Measurements from ENCODE around the gene YBEY. TPM values are rescaled to one million over a fixed set of nuclear protein-coding genes. Genes with fewer than 3 reads are reported as not detected.

The YBEY gene
- total and polyA plus RNA-seq, 2 donors (not counting 1 experiment from before 2014, with no cell fraction given): 15.9 to 18.6 TPM

DNA sequence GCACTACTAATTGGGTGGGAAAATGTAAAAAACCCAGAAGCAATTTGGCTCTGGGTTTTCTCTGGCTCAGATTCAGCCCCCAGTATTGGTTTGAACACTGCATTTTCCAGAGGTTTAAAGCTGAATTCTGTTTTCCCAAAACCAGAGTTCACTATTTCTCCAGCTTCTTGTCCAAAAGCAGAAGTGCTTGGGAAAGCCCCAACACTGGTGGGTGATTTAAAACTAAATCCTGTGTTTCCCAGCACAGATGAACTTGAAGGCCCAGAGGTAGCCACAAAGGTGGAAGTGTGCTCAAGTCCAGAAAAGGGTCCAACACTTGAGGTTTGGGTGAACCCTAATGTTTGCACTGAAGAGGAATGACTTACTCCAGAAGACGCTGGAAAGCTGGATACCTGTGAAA, 1.4 kb upstream of the YBEY start:
- Histone ChIP-seq H3K36me3 (ENCODE audit: control insufficient read depth, insufficient read depth, low read length) (peaks cover 3% of the 10 kb centered on the region), H3K9me3 (ENCODE audit: control insufficient read depth, insufficient read depth, low read depth, low read length) (no peaks in the 10 kb centered on the region), H3K9ac (ENCODE audit: insufficient read depth, low read length) (no peak overlapping the region), H3K27ac (ENCODE audit: insufficient read depth, low read length) (no peak overlapping the region), H3K79me2 (ENCODE audit: control insufficient read depth, insufficient read depth, low read length) (peaks cover 45% of the 10 kb centered on the region), H3K27me3 (ENCODE audit: control insufficient read depth, insufficient read depth, low read length) (no peaks in the 10 kb centered on the region), H3K4me3 (replicated peaks in 1 of 4; ENCODE audit: control extremely low read depth in 1 of 4, insufficient read depth in 1 of 4, low read depth in 3 of 4, low read length in 4 of 4) (peak overlapping the region; percentile 63 to 99 (median 82)), H3K4me1 (ENCODE audit: control insufficient read depth, extremely low read depth, insufficient read depth, low read length) (peaks cover 5% of the 10 kb centered on the region), H2AFZ (ENCODE audit: low read length) (no peak overlapping the region), H3K4me2 (ENCODE audit: extremely low read depth, insufficient read depth, low read length) (peak overlapping the region; percentile 91), H4K20me1 (ENCODE audit: control insufficient read depth, extremely low read depth, insufficient read depth, low read length) (no peaks in the 10 kb centered on the region)
- no peak for TF ChIP-seq EZH2 (IDR thresholded peaks at IDR 0.05; ENCODE audit: low read length, missing control alignments)
- TF ChIP-seq, protein P1, sequence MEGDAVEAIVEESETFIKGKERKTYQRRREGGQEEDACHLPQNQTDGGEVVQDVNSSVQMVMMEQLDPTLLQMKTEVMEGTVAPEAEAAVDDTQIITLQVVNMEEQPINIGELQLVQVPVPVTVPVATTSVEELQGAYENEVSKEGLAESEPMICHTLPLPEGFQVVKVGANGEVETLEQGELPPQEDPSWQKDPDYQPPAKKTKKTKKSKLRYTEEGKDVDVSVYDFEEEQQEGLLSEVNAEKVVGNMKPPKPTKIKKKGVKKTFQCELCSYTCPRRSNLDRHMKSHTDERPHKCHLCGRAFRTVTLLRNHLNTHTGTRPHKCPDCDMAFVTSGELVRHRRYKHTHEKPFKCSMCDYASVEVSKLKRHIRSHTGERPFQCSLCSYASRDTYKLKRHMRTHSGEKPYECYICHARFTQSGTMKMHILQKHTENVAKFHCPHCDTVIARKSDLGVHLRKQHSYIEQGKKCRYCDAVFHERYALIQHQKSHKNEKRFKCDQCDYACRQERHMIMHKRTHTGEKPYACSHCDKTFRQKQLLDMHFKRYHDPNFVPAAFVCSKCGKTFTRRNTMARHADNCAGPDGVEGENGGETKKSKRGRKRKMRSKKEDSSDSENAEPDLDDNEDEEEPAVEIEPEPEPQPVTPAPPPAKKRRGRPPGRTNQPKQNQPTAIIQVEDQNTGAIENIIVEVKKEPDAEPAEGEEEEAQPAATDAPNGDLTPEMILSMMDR (conservative IDR thresholded peaks at IDR 0.05 in 1 of 2, IDR thresholded peaks at IDR 0.05 in 1 of 2; ENCODE audit: low read depth in 1 of 2, low read length in 2 of 2): no peak
- DNase-seq (ENCODE audit: low read depth in 2 of 2): no peak

DNA sequence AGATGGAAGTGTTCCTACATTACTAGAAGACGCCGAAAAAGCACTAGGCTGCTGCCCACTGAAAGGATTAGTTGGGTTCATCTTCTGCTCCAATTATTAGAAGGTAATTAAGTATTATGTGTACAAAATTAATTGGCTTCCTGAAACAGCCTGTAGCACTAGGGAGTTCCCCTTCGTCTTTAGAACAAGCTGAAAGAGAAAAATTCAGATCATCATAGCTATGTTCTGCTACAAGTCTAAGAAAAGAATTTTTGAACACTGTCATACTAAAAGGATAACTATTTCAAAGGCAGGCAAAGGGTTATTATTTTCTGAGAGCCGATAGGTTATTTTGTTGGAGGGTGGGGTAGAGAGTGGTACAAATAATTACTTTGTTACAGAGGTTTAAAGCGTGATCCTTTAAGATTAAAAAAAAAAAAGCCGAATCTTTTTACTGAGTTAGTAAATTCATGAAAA, 908 bp upstream of the YBEY start, which contains the start of gene MCM3AP:
Gene MCM3AP, minus strand, starts transcription at position 406 of the 456 bp plus-strand sequence. Its CDS starts 325 bp downstream, at position 81.
- no peaks in the 10 kb centered on the region for H4K20me1 ChIP-seq (ENCODE audit: control insufficient read depth, extremely low read depth, insufficient read depth, low read length)
- H2AFZ ChIP-seq (ENCODE audit: low read length): peak within 1 kb of the TSS; percentile 36
- no peak for DNase-seq (ENCODE audit: low read depth in 2 of 2)
- H3K79me2 ChIP-seq (ENCODE audit: control insufficient read depth, insufficient read depth, low read length): peaks cover 46% of the 10 kb centered on the region
- H3K4me1 ChIP-seq (ENCODE audit: control insufficient read depth, extremely low read depth, insufficient read depth, low read length): peaks cover 5% of the 10 kb centered on the region
- H3K9ac ChIP-seq (ENCODE audit: insufficient read depth, low read length): peak within 1 kb of the TSS; percentile 90
- peak within 1 kb of the TSS; percentile 80 for H3K27ac ChIP-seq (ENCODE audit: insufficient read depth, low read length)
- peak within 1 kb of the TSS; percentile 91 for H3K4me2 ChIP-seq (ENCODE audit: extremely low read depth, insufficient read depth, low read length)
- peak within 1 kb of the TSS; percentile 63 to 99 (median 82) for H3K4me3 ChIP-seq (replicated peaks in 1 of 4; ENCODE audit: control extremely low read depth in 1 of 4, insufficient read depth in 1 of 4, low read depth in 3 of 4, low read length in 4 of 4)
- no peaks in the 10 kb centered on the region for H3K27me3 ChIP-seq (ENCODE audit: control insufficient read depth, insufficient read depth, low read length)
- TF ChIP-seq, protein P1 (conservative IDR thresholded peaks at IDR 0.05 in 1 of 2, IDR thresholded peaks at IDR 0.05 in 1 of 2; ENCODE audit: low read depth in 1 of 2, low read length in 2 of 2): no peak
- no peak for TF ChIP-seq EZH2 (IDR thresholded peaks at IDR 0.05; ENCODE audit: low read length, missing control alignments)
- H3K36me3 ChIP-seq (ENCODE audit: control insufficient read depth, insufficient read depth, low read length): peaks cover 3% of the 10 kb centered on the region
- no peaks in the 10 kb centered on the region for H3K9me3 ChIP-seq (ENCODE audit: control insufficient read depth, insufficient read depth, low read depth, low read length)

DNA sequence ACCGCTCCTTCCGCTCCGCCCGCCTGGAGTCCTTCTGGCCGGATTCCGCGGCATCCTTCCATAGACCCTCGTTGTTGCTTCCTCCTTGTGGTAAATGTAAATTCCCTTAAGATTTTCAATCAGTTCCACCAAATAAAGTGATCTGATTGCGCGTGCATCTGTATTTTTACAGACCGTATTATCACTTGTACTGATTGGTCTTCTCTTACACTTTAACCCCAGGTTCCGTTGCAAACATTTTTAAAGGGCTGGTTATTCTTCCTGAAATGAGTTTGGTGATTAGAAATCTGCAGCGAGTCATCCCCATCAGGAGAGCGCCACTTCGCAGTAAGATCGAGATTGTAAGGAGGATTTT, 483 bp downstream of the YBEY start:
- H4K20me1 ChIP-seq (ENCODE audit: control insufficient read depth, extremely low read depth, insufficient read depth, low read length): no peaks in the 10 kb centered on the region
- peak in 1 of 2 donors; percentile 81 for DNase-seq (ENCODE audit: low read depth in 2 of 2)
- peak overlapping the region; percentile 90 for H3K9ac ChIP-seq (ENCODE audit: insufficient read depth, low read length)
- H3K9me3 ChIP-seq (ENCODE audit: control insufficient read depth, insufficient read depth, low read depth, low read length): no peaks in the 10 kb centered on the region
- peak overlapping the region; percentile 75 for H2AFZ ChIP-seq (ENCODE audit: low read length)
- peaks cover 37% of the 10 kb centered on the region for H3K79me2 ChIP-seq (ENCODE audit: control insufficient read depth, insufficient read depth, low read length)
- peak overlapping the region; percentile 69 for H3K4me2 ChIP-seq (ENCODE audit: extremely low read depth, insufficient read depth, low read length)
- H3K27me3 ChIP-seq (ENCODE audit: control insufficient read depth, insufficient read depth, low read length): no peaks in the 10 kb centered on the region
- peaks cover 3% of the 10 kb centered on the region for H3K36me3 ChIP-seq (ENCODE audit: control insufficient read depth, insufficient read depth, low read length)
- H3K4me3 ChIP-seq (replicated peaks in 1 of 4; ENCODE audit: control extremely low read depth in 1 of 4, insufficient read depth in 1 of 4, low read depth in 3 of 4, low read length in 4 of 4): peak overlapping the region; percentile 63 to 99 (median 82)
- H3K4me1 ChIP-seq (ENCODE audit: control insufficient read depth, extremely low read depth, insufficient read depth, low read length): peaks cover 5% of the 10 kb centered on the region
- peak overlapping the region; percentile 80 for H3K27ac ChIP-seq (ENCODE audit: insufficient read depth, low read length)
- no peak for TF ChIP-seq EZH2 (IDR thresholded peaks at IDR 0.05; ENCODE audit: low read length, missing control alignments)
- TF ChIP-seq, protein P1 (conservative IDR thresholded peaks at IDR 0.05 in 1 of 2, IDR thresholded peaks at IDR 0.05 in 1 of 2; ENCODE audit: low read depth in 1 of 2, low read length in 2 of 2): no peak
